ENCODE measurements around the gene CDH1. TPM values are rescaled to one million over a fixed set of nuclear protein-coding genes. Genes with fewer than 3 reads are reported as not detected.

CDH1 gene
- total RNA-seq, 1 donor from 2014 or later, result not detected

GRCh38 chr16:68875871-68876270, 138.8 kb downstream of the CDH1 start:
- no peak for ATAC-seq
- intact Hi-C loops (cut with DNase I), result no loop called here
- DNase-seq (ENCODE audit: missing footprints), result no peak

GRCh38 chr16:68883685-68884084, 146.6 kb downstream of the CDH1 start:
- intact Hi-C loops (cut with DNase I), result no loop called here
- ATAC-seq (no peak), DNase-seq (ENCODE audit: missing footprints) (no peak)

- intact Hi-C loops (cut with DNase I), result no loop called here
- ATAC-seq (no peak), DNase-seq (ENCODE audit: missing footprints) (no peak)
Measured at GRCh38 chr16:68884401-68884800, 147.3 kb downstream of the CDH1 start.

Other genes with a start within 250 kb of the CDH1 start
- 9.5 TPM for gene ZFP90, start 198.0 kb upstream of the CDH1 start, total RNA-seq
- not detected for gene CDH3, start 92.0 kb upstream of the CDH1 start, total RNA-seq
- 9.3 TPM for gene TANGO6, start 106.2 kb downstream of the CDH1 start, total RNA-seq